Measurements from ENCODE around the gene SLCO2A1. TPM values are rescaled to one million over a fixed set of nuclear protein-coding genes. Genes with fewer than 3 reads are reported as not detected.

The SLCO2A1 gene
- total RNA-seq, 1 donor from 2014 or later: 0.07 TPM

GRCh38 chr3:133958071-133958805 lies 71.5 kb downstream of the SLCO2A1 start:
- Mint-ChIP-seq H3K4me1 (no peaks in the 10 kb centered on the region), H3K27me3 (ENCODE audit: insufficient read depth, low read depth) (peaks cover 3% of the 10 kb centered on the region), H3K36me3 (no peaks in the 10 kb centered on the region), H3K9me3 (peaks cover 2% of the 10 kb centered on the region), H3K27ac (no peak overlapping the region), H3K4me3 (no peak overlapping the region)
- no peaks in the 10 kb centered on the region for H3K4me1 ChIP-seq
- H2AFZ ChIP-seq (replicated peaks): no peak overlapping the region
- no peaks in the 10 kb centered on the region for H3K79me2 ChIP-seq (ENCODE audit: low read depth)
- TF ChIP-seq EZH2 (IDR thresholded peaks at IDR 0.05) (no peak), CTCF (IDR thresholded peaks at IDR 0.05) (no peak), EZH2phosphoT487 (IDR thresholded peaks at IDR 0.05) (no peak)
- no peaks in the 10 kb centered on the region for H3K9me3 ChIP-seq (ENCODE audit: low read depth)
- no peaks in the 10 kb centered on the region for H3K36me3 ChIP-seq
- H3K4me2 ChIP-seq: no peak overlapping the region
- H4K20me1 ChIP-seq (ENCODE audit: low read depth): no peaks in the 10 kb centered on the region
- no peaks in the 10 kb centered on the region for H3F3A ChIP-seq (ENCODE audit: low read depth)
- H3K4me3 ChIP-seq: no peak overlapping the region
- no peak overlapping the region for H3K27ac ChIP-seq
- DNase-seq (ENCODE audit: low spot score): no peak
- H3K27me3 ChIP-seq: no peaks in the 10 kb centered on the region
- H3K9ac ChIP-seq: no peak overlapping the region

GRCh38 chr3:133956982-133957381 lies 72.7 kb downstream of the SLCO2A1 start:
- Histone ChIP-seq H3K4me1 (no peaks in the 10 kb centered on the region), H3K9me3 (ENCODE audit: low read depth) (no peaks in the 10 kb centered on the region), H3K4me3 (no peak overlapping the region), H3K36me3 (no peaks in the 10 kb centered on the region), H3K79me2 (ENCODE audit: low read depth) (no peaks in the 10 kb centered on the region), H4K20me1 (ENCODE audit: low read depth) (no peaks in the 10 kb centered on the region), H3K27ac (no peak overlapping the region), H3K4me2 (no peak overlapping the region), H3K9ac (no peak overlapping the region), H3K27me3 (no peaks in the 10 kb centered on the region), H2AFZ (replicated peaks) (no peak overlapping the region), H3F3A (ENCODE audit: low read depth) (no peaks in the 10 kb centered on the region)
- no peaks in the 10 kb centered on the region for H3K4me1 Mint-ChIP-seq
- H3K27me3 Mint-ChIP-seq (ENCODE audit: insufficient read depth, low read depth): peaks cover 5% of the 10 kb centered on the region
- H3K27ac Mint-ChIP-seq: no peak overlapping the region
- no peak overlapping the region for H3K4me3 Mint-ChIP-seq
- no peak for TF ChIP-seq CTCF (IDR thresholded peaks at IDR 0.05)
- TF ChIP-seq EZH2 (IDR thresholded peaks at IDR 0.05): no peak
- TF ChIP-seq EZH2phosphoT487 (IDR thresholded peaks at IDR 0.05): no peak
- no peaks in the 10 kb centered on the region for H3K36me3 Mint-ChIP-seq
- H3K9me3 Mint-ChIP-seq: peaks cover 2% of the 10 kb centered on the region
- DNase-seq (ENCODE audit: low spot score): no peak

DNA sequence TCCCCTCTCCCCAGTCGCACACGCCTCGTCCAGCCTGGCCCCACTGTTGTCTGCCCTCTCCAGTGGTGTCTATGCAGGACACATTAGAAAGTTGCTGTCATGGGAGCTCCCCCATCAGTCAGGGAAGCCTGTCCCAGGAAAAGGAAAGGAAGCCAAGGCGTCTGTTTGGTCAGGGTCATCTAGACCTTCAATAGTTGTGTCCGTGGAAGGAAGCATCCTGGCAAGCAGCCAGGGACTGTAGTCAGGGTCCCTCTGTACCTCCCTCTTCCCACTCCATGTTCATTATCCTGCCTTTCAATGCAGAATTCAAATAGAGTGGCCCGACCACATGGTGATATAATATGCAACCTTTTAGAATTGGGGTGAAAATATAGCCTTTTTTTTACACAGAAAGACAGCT lies 73.4 kb downstream of the SLCO2A1 start:
- no peaks in the 10 kb centered on the region for H3K79me2 ChIP-seq (ENCODE audit: low read depth)
- H3K9me3 ChIP-seq (ENCODE audit: low read depth): no peaks in the 10 kb centered on the region
- Mint-ChIP-seq H3K9me3 (peaks cover 2% of the 10 kb centered on the region), H3K4me3 (no peak overlapping the region), H3K4me1 (no peaks in the 10 kb centered on the region), H3K27ac (no peak overlapping the region), H3K27me3 (ENCODE audit: insufficient read depth, low read depth) (peaks cover 5% of the 10 kb centered on the region), H3K36me3 (no peaks in the 10 kb centered on the region)
- no peaks in the 10 kb centered on the region for H3F3A ChIP-seq (ENCODE audit: low read depth)
- H3K27ac ChIP-seq: no peak overlapping the region
- DNase-seq (ENCODE audit: low spot score): no peak
- no peak overlapping the region for H3K9ac ChIP-seq
- H2AFZ ChIP-seq (replicated peaks): no peak overlapping the region
- TF ChIP-seq CTCF (IDR thresholded peaks at IDR 0.05) (no peak), EZH2phosphoT487 (IDR thresholded peaks at IDR 0.05) (no peak), EZH2 (IDR thresholded peaks at IDR 0.05) (no peak)
- H3K27me3 ChIP-seq: no peaks in the 10 kb centered on the region
- H4K20me1 ChIP-seq (ENCODE audit: low read depth): no peaks in the 10 kb centered on the region
- H3K4me3 ChIP-seq: no peak overlapping the region
- no peaks in the 10 kb centered on the region for H3K4me1 ChIP-seq
- no peak overlapping the region for H3K4me2 ChIP-seq
- H3K36me3 ChIP-seq: no peaks in the 10 kb centered on the region

Measured in neural progenitor cell (in vitro differentiated cells).